NCI-H2227 treated with DMSO at 0.1 percent for 48 hours (cell line): ENCODE data around the gene NOL7.

Experiments
- DNase-seq: peaks from one replicate; lab custom pipeline; 2025; lab: John Stamatoyannopoulos, UW

Gene NOL7

GRCh38 chr6:13654496-13654895, 39.4 kb downstream of the NOL7 start:
- DNase-seq, result no peak

GRCh38 chr6:13655700-13656099, 40.6 kb downstream of the NOL7 start:
- no peak for DNase-seq

- no peak for DNase-seq
Observed at GRCh38 chr6:13660273-13660672, 45.1 kb downstream of the NOL7 start.

GRCh38 chr6:13660893-13661292, 45.8 kb downstream of the NOL7 start:
- DNase-seq, result no peak

- no peak for DNase-seq
Observed at GRCh38 chr6:13661647-13662046, 46.5 kb downstream of the NOL7 start.

GRCh38 chr6:13662651-13663334, 47.7 kb downstream of the NOL7 start:
- DNase-seq, result no peak

- DNase-seq, result no peak
Observed at GRCh38 chr6:13663986-13664385, 48.9 kb downstream of the NOL7 start.

GRCh38 chr6:13664703-13665352, 49.7 kb downstream of the NOL7 start:
- no peak for DNase-seq

GRCh38 chr6:13666194-13667105, 51.3 kb downstream of the NOL7 start:
- DNase-seq, result no peak

- no peak for DNase-seq
Observed at GRCh38 chr6:13667655-13668054, 52.5 kb downstream of the NOL7 start.

GRCh38 chr6:13668291-13668928, 53.3 kb downstream of the NOL7 start:
- DNase-seq, result no peak

- DNase-seq, result no peak
Observed at GRCh38 chr6:13669476-13669875, 54.3 kb downstream of the NOL7 start.
